ENCODE data around the gene DNAJC22. TPM values are rescaled to one million over a fixed set of nuclear protein-coding genes. Genes with fewer than 3 reads are reported as not detected.

The DNAJC22 gene
- total and polyA plus RNA-seq, 2 of the 13 experiments (the other 11 are each of a cell fraction or from before 2014, with no cell fraction given), result 25.2 to 31.7 TPM

DNA sequence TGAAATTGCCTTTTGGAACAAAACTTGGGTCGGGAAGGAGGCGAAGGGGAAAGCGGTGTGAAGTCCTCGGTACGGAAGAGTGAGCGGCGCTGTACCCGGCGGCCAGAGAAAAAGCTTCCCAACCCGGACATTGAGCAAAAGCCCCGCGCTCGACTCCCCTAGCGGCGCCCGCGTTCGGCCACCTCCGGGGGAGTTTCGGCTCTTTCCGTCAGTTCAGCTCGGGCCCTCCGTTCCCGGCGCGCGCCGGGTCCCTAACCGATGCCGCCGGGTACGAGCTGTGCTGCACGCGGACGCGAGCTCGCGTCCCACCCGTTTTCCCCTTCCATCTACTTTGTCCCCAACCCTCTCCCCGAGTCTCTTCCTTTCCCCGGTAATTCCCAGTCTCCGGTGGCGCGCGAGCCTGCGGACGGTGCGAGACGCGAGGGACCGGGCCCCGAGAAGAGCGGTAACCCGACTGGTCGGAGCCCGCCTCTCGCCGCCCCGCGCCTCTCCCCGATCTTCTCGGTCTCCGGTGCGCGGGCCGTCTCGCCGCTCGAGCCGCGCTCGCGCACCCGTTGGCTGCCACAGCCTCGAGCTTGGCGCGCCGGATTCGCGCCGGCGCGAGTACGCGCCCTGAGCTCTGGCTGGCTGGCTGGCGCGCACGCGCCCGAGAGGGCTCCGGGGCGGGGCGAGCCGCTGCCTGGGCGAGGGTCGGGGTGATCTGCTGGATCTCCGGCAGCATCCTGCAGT lies 20.1 kb downstream of the DNAJC22 start (continued):
- TF ChIP-seq, protein P1, sequence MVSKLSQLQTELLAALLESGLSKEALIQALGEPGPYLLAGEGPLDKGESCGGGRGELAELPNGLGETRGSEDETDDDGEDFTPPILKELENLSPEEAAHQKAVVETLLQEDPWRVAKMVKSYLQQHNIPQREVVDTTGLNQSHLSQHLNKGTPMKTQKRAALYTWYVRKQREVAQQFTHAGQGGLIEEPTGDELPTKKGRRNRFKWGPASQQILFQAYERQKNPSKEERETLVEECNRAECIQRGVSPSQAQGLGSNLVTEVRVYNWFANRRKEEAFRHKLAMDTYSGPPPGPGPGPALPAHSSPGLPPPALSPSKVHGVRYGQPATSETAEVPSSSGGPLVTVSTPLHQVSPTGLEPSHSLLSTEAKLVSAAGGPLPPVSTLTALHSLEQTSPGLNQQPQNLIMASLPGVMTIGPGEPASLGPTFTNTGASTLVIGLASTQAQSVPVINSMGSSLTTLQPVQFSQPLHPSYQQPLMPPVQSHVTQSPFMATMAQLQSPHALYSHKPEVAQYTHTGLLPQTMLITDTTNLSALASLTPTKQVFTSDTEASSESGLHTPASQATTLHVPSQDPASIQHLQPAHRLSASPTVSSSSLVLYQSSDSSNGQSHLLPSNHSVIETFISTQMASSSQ (IDR thresholded peaks at IDR 0.05; ENCODE audit: low read depth), result no peak
- TF ChIP-seq, protein P1 (CRISPR knock-in tag; IDR thresholded peaks at IDR 0.05; ENCODE audit: borderline replicate concordance), result peak; percentile 46; the same call in 1 of the 2 replicates
- TF ChIP-seq ZFP1 (CRISPR knock-in tag; IDR thresholded peaks at IDR 0.05), result no peak
- TF ChIP-seq, protein P2, sequence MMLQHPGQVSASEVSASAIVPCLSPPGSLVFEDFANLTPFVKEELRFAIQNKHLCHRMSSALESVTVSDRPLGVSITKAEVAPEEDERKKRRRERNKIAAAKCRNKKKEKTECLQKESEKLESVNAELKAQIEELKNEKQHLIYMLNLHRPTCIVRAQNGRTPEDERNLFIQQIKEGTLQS (CRISPR knock-in tag; IDR thresholded peaks at IDR 0.05), result no peak; the same call in 1 of the 2 replicates
- 0 out of 2 replicates have a peak, but pooled peaks have one; percentile 18 for TF ChIP-seq ZNF546 (CRISPR knock-in tag; conservative IDR thresholded peaks at IDR 0.05)
- no peak for TF ChIP-seq CC2D1A (CRISPR knock-in tag; IDR thresholded peaks at IDR 0.05)
- TF ChIP-seq SRSF4 (IDR thresholded peaks at IDR 0.05; ENCODE audit: low read depth, low read length, poor library complexity, severe bottlenecking), result no peak
- TF ChIP-seq ZNF446 (CRISPR knock-in tag; IDR thresholded peaks at IDR 0.05), result no peak; the same call in none of the 2 replicates
- peak; percentile 27 for TF ChIP-seq MED8 (CRISPR knock-in tag; IDR thresholded peaks at IDR 0.05; ENCODE audit: insufficient replicate concordance)
- no peak for TF ChIP-seq HMGA1 (CRISPR knock-in tag; conservative IDR thresholded peaks at IDR 0.05)
- TF ChIP-seq SRSF9 (IDR thresholded peaks at IDR 0.05; ENCODE audit: borderline replicate concordance, insufficient read depth, low read depth, low read length, poor library complexity, severe bottlenecking), result no peak
- no peak; the same call in 1 of the 2 replicates for TF ChIP-seq JDP2 (CRISPR knock-in tag; IDR thresholded peaks at IDR 0.05; ENCODE audit: borderline replicate concordance)
- no peak for TF ChIP-seq CBFB (CRISPR knock-in tag; IDR thresholded peaks at IDR 0.05)
- no peak for TF ChIP-seq TBX3 (IDR thresholded peaks at IDR 0.05; ENCODE audit: borderline replicate concordance)
- TF ChIP-seq CCDC6 (CRISPR knock-in tag; IDR thresholded peaks at IDR 0.05), result peak; percentile 96
- TF ChIP-seq SP1 (IDR thresholded peaks at IDR 0.05), result no peak
- 0 out of 2 replicates have a peak, but pooled peaks have one; percentile 10 for TF ChIP-seq SP1 (CRISPR knock-in tag; IDR thresholded peaks at IDR 0.05)
- no peak; the same call in 1 of the 2 replicates for TF ChIP-seq ZNF317 (CRISPR knock-in tag; IDR thresholded peaks at IDR 0.05)
- no peak for TF ChIP-seq ZNF552 (CRISPR knock-in tag; IDR thresholded peaks at IDR 0.05; ENCODE audit: borderline replicate concordance)
- peak in 1 of 2 experiments; percentile 75; a peak in 2 of 4 replicates for TF ChIP-seq HMGXB4 (CRISPR knock-in tag; IDR thresholded peaks at IDR 0.05; ENCODE audit: borderline replicate concordance in 1 of 2, low read depth in 1 of 2)
- TF ChIP-seq TCF7 (IDR thresholded peaks at IDR 0.05; ENCODE audit: low read depth), result no peak
- no peak for TF ChIP-seq MTA3 (CRISPR knock-in tag; IDR thresholded peaks at IDR 0.05)
- peak; percentile 10; the same call in 1 of the 2 replicates for TF ChIP-seq ATF7-NPFF (CRISPR knock-in tag; IDR thresholded peaks at IDR 0.05; ENCODE audit: low read depth)
